BLaER1 treated with 17β-estradiol and CSF1 and Interleukin-3, amounts not matched to agents 10 nM and 100 nM (cell line): Measurements from ENCODE around the gene RHOT2.
"Not testable (repeated sequence)": the region's sequence is repeated elsewhere in the genome, so short reads cannot be mapped to it uniquely, and the experiment has no call there.

Source experiments
- H3K27ac ChIP-seq, 11 experiments: shearing (Covaris generic); formaldehyde crosslinking; 2 replicates each; pipeline ENCODE4 v1.8.1; 2022
- H3K27me3 ChIP-seq, 11 experiments: shearing (Covaris generic); formaldehyde crosslinking; 2 replicates each; pipeline ENCODE4 v1.8.1; 2022
- H3K36me3 ChIP-seq, 11 experiments: shearing (Covaris generic); formaldehyde crosslinking; 2 replicates each; pipeline ENCODE4 v1.8.1; 2022
- H3K4me1 ChIP-seq, 10 experiments: shearing (Covaris generic); formaldehyde crosslinking; 2 replicates each; pipeline ENCODE4 v1.8.1; 2022
- H3K4me2 ChIP-seq, 11 experiments: shearing (Covaris generic); formaldehyde crosslinking; 2 replicates each; pipeline ENCODE4 v1.8.1; 2022
- H3K4me3 ChIP-seq, 10 experiments: shearing (Covaris generic); formaldehyde crosslinking; 2 replicates each; pipeline ENCODE4 v1.8.1; 2022
- H3K9ac ChIP-seq, 11 experiments: shearing (Covaris generic); formaldehyde crosslinking; 2 replicates each; pipeline ENCODE4 v1.8.1; 2022
- H3K9me3 ChIP-seq, 11 experiments: shearing (Covaris generic); formaldehyde crosslinking; replicated peaks in 1 of 11; 2 replicates each; pipeline ENCODE4 v1.8.1; 2022
- H4K20me1 ChIP-seq, 11 experiments: shearing (Covaris generic); formaldehyde crosslinking; 2 replicates each; pipeline ENCODE4 v1.8.1; 2022
- Cebpa-rat ChIP-seq, 11 experiments: shearing (Covaris generic); IDR thresholded peaks; 2 replicates each; pipeline ENCODE4 v1.8.1; 2022

The RHOT2 gene

GRCh38 chr16:707062-707538, 39.2 kb downstream of the RHOT2 start:
- Histone ChIP-seq H3K4me1 (peaks cover 0 to 51% (median 35%) of the 10 kb centered on the region in 10 experiments; a peak in 16 of 20 replicates), H3K27ac (no peak overlapping the region), H4K20me1 (peaks cover 0 to 94% (median 76%) of the 10 kb centered on the region in 11 experiments; a peak in 18 of 22 replicates), H3K9ac (no peak overlapping the region), H3K4me2 (peak overlapping the region in 5 of 11 experiments; percentile 88 to 93 (median 91); a peak in 7 of 22 replicates), H3K9me3 (no peaks in the 10 kb centered on the region), H3K27me3 (peaks cover 96 to 100% (median 99%) of the 10 kb centered on the region in 11 experiments), H3K36me3 (no peaks in the 10 kb centered on the region), H3K4me3 (no peak overlapping the region)
- no peak for TF ChIP-seq Cebpa-rat (IDR thresholded peaks at IDR 0.05)

- H3K9ac ChIP-seq = no peak overlapping the region
- H3K27ac ChIP-seq = no peak overlapping the region
- H3K4me3 ChIP-seq = no peak overlapping the region
- H3K27me3 ChIP-seq = peaks cover 86 to 100% (median 96%) of the 10 kb centered on the region in 11 experiments
- no peaks in the 10 kb centered on the region for H3K36me3 ChIP-seq
- H3K9me3 ChIP-seq = no peaks in the 10 kb centered on the region
- peaks cover 0 to 86% (median 67%) of the 10 kb centered on the region in 11 experiments; a peak in 18 of 22 replicates for H4K20me1 ChIP-seq
- no peak overlapping the region for H3K4me2 ChIP-seq
- peaks cover 0 to 51% (median 35%) of the 10 kb centered on the region in 10 experiments; a peak in 16 of 20 replicates for H3K4me1 ChIP-seq
- no peak for TF ChIP-seq Cebpa-rat (IDR thresholded peaks at IDR 0.05)
Observed at GRCh38 chr16:708019-708418, 40.1 kb downstream of the RHOT2 start.

DNA sequence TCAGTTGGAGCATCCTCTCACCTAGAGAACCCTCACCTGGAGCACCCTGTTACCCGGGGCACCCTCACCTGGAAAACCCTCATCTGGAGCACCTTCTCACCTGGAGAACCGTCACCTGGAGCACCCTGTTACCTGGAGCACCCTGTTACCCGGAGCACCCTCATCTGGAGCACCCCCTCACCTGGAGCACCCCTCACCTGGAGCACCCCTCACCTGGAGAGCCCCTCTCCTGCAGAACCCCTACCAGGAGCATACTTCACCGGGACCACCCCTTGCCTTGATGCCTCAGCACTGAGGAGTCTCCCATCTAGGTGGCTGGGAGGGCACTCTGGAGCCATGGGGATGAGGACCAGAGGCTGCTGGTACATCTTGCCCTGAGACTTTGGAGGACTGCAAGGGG, 41.0 kb downstream of the RHOT2 start:
- H3K27ac ChIP-seq = no peak overlapping the region
- peaks cover 77 to 97% (median 89%) of the 10 kb centered on the region in 11 experiments for H3K27me3 ChIP-seq
- no peak overlapping the region for H3K4me2 ChIP-seq
- H3K4me1 ChIP-seq = peaks cover 3 to 52% (median 37%) of the 10 kb centered on the region in 10 experiments
- TF ChIP-seq Cebpa-rat (IDR thresholded peaks at IDR 0.05) = no peak
- no peaks in the 10 kb centered on the region for H3K9me3 ChIP-seq
- no peak overlapping the region for H3K9ac ChIP-seq
- H3K36me3 ChIP-seq = no peaks in the 10 kb centered on the region
- no peak overlapping the region for H3K4me3 ChIP-seq
- H4K20me1 ChIP-seq = peaks cover 0 to 81% (median 58%) of the 10 kb centered on the region in 11 experiments; a peak in 17 of 22 replicates

GRCh38 chr16:709566-710499, 41.9 kb downstream of the RHOT2 start:
- Histone ChIP-seq H3K9me3 (no peaks in the 10 kb centered on the region), H3K4me3 (no peak overlapping the region; a peak in 1 of 20 replicates), H3K27me3 (peaks cover 68 to 95% (median 89%) of the 10 kb centered on the region in 11 experiments), H3K36me3 (no peaks in the 10 kb centered on the region), H3K27ac (no peak overlapping the region), H3K9ac (no peak overlapping the region; a peak in 1 of 22 replicates), H4K20me1 (peaks cover 0 to 80% (median 50%) of the 10 kb centered on the region in 11 experiments; a peak in 17 of 22 replicates), H3K4me1 (peaks cover 10 to 57% (median 43%) of the 10 kb centered on the region in 10 experiments), H3K4me2 (peak overlapping the region in 8 of 11 experiments; percentile 54 to 82 (median 59); a peak in 16 of 22 replicates)
- TF ChIP-seq Cebpa-rat (IDR thresholded peaks at IDR 0.05) = no peak

DNA sequence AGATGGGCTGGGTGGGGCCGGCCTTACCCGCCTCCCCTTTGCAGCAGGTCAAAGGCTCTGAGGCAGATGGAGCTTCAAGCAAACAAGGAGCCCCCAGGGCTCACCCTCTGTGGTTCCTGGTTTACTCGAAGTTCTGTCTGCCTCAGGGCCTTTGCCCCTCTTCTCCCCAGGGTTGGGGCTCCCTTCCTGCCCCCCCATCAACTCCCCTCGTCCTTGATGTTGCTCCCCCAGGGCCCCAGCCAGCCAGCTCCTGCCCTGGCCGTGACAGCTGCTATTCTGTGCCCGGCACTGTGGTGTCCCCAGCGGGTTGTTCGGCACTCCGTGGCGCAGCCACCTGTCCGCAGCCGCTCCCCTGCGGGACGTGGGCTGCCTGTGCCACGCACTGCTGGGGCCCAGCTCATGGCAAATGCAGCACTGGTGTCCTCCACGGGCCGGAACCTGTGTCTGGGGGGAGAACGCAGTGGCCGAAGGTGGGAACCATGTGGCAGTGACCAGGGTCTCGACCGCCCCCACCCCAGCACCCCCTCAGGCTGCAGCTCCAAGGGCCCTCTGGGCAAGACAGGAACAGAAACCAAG, 42.7 kb downstream of the RHOT2 start:
- Histone ChIP-seq H3K27me3 (peaks cover 67 to 94% (median 89%) of the 10 kb centered on the region in 11 experiments), H3K27ac (no peak overlapping the region), H3K4me3 (no peak overlapping the region; a peak in 1 of 20 replicates), H3K9me3 (no peaks in the 10 kb centered on the region), H3K9ac (peak overlapping the region in 4 of 11 experiments; percentile 12 to 23 (median 16); a peak in 3 of 22 replicates), H3K4me1 (peaks cover 15 to 56% (median 47%) of the 10 kb centered on the region in 10 experiments), H3K36me3 (no peaks in the 10 kb centered on the region), H4K20me1 (peaks cover 0 to 79% (median 49%) of the 10 kb centered on the region in 11 experiments; a peak in 18 of 22 replicates), H3K4me2 (peak overlapping the region in 9 of 11 experiments; percentile 25 to 82 (median 56); a peak in 17 of 22 replicates)
- TF ChIP-seq Cebpa-rat (IDR thresholded peaks at IDR 0.05) = no peak

DNA sequence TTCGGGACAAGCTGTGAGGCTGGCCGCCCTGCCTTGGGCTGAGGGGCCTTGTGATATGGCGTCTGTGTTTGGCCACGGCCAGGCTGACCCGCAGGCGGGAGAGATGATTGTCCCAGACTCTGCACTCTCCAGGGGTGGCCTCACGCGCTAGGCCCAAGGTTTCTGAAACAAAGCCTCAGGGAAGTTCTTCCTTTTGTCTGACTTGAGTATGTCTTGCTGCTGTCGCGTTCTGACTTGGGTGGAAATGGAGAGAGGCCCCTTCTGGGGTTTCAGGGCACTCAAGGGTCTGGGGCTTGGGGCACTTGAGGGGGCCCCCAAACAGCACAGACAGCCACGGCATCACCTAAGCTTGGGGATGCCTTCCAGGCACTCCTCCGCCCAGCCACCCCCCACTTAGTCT, 43.2 kb downstream of the RHOT2 start:
- no peaks in the 10 kb centered on the region for H3K36me3 ChIP-seq
- peak overlapping the region in 4 of 11 experiments; percentile 12 to 23 (median 16); a peak in 3 of 22 replicates for H3K9ac ChIP-seq
- H3K9me3 ChIP-seq = no peaks in the 10 kb centered on the region
- peaks cover 67 to 94% (median 89%) of the 10 kb centered on the region in 11 experiments for H3K27me3 ChIP-seq
- peaks cover 0 to 81% (median 52%) of the 10 kb centered on the region in 11 experiments; a peak in 19 of 22 replicates for H4K20me1 ChIP-seq
- H3K27ac ChIP-seq = no peak overlapping the region
- H3K4me2 ChIP-seq = peak overlapping the region in 9 of 11 experiments; percentile 25 to 82 (median 56); a peak in 16 of 22 replicates
- peaks cover 20 to 59% (median 50%) of the 10 kb centered on the region in 10 experiments for H3K4me1 ChIP-seq
- H3K4me3 ChIP-seq = no peak overlapping the region; a peak in 1 of 20 replicates
- TF ChIP-seq Cebpa-rat (IDR thresholded peaks at IDR 0.05) = no peak

- Histone ChIP-seq H3K9me3 (no peaks in the 10 kb centered on the region), H4K20me1 (peaks cover 0 to 81% (median 52%) of the 10 kb centered on the region in 11 experiments; a peak in 19 of 22 replicates), H3K4me3 (no peak overlapping the region), H3K9ac (no peak overlapping the region), H3K27ac (no peak overlapping the region), H3K27me3 (peaks cover 67 to 94% (median 89%) of the 10 kb centered on the region in 11 experiments), H3K4me1 (peaks cover 27 to 59% (median 50%) of the 10 kb centered on the region in 10 experiments), H3K36me3 (no peaks in the 10 kb centered on the region), H3K4me2 (peak overlapping the region in 7 of 11 experiments; percentile 54 to 82 (median 62); a peak in 11 of 22 replicates)
- peak in 1 of 11 experiments; percentile 65; a peak in 1 of 22 replicates for TF ChIP-seq Cebpa-rat (IDR thresholded peaks at IDR 0.05)
Observed at GRCh38 chr16:711548-712320, 43.8 kb downstream of the RHOT2 start.

DNA sequence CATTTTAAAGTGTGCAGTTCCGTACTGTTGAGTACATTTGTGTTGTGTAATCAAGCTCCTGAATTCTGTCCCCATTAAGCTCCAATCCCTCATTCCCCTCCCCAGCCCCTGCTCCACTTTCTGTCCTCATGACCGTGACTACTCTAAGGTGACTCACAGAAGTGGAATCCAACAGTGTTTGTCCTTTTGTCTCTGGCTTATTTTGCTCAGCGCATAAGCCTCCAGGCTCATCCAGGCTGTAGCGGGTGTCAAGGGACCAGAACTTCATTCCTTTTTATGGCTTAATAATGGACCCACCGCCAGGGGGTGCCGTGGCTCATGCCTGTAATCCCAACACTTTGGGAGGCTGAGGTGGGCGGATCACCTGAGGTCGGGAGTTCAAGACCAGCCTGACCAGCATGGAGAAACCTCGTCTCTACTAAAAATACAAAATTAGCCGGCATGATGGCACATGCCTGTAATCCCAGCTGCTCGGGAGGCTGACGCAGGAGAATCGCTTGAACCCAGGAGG, 44.9 kb downstream of the RHOT2 start:
- H3K4me2 ChIP-seq, H3K36me3 ChIP-seq: not testable (repeated sequence)

More for the DNA sequence above, 44.9 kb downstream of the RHOT2 start:
- Histone ChIP-seq H3K27me3 (peaks cover 56 to 92% (median 86%) of the 10 kb centered on the region in 11 experiments), H4K20me1 (peaks cover 0 to 81% (median 48%) of the 10 kb centered on the region in 11 experiments; a peak in 19 of 22 replicates), H3K4me1 (peaks cover 32 to 66% (median 60%) of the 10 kb centered on the region in 10 experiments)
- not testable (repeated sequence) for H3K9ac ChIP-seq, H3K9me3 ChIP-seq, H3K4me3 ChIP-seq, H3K27ac ChIP-seq
